ENCODE data around the gene CLEC4F.

GRCh38 chr2:70765507-70765906 lies 54.9 kb downstream of the CLEC4F start:
- no peak for TF ChIP-seq POLR2AphosphoS5 (IDR thresholded peaks at IDR 0.05; ENCODE audit: insufficient read depth, low read depth, low read length)
- no peak for TF ChIP-seq CTCF (IDR thresholded peaks at IDR 0.05; ENCODE audit: extremely low read depth in 1 of 2, insufficient read depth in 1 of 2, low read depth in 1 of 2, low read length in 2 of 2)
- no peak for TF ChIP-seq POLR2A (IDR thresholded peaks at IDR 0.05; ENCODE audit: low read depth, low read length)
- no peak for TF ChIP-seq MYC (IDR thresholded peaks at IDR 0.05; ENCODE audit: low read depth, low read length)
- TF ChIP-seq EZH2 (IDR thresholded peaks at IDR 0.05; ENCODE audit: borderline replicate concordance, low read depth, low read length, severe bottlenecking): no peak
- TF ChIP-seq MAX (IDR thresholded peaks at IDR 0.05; ENCODE audit: insufficient read depth, insufficient read length): no peak
- TF ChIP-seq JUN (IDR thresholded peaks at IDR 0.05; ENCODE audit: borderline replicate concordance, insufficient read depth, insufficient read length, low read depth): no peak
- TF ChIP-seq GATA2 (IDR thresholded peaks at IDR 0.05; ENCODE audit: insufficient read depth, insufficient read length, low read depth, low read length): no peak
- no peak for TF ChIP-seq FOS (IDR thresholded peaks at IDR 0.05; ENCODE audit: borderline replicate concordance, insufficient read depth, low read length)
